H54 (cell line): Measurements from ENCODE around the gene ATF3.

ENCODE experiments used
- DNase-seq: peaks from one replicate; pipeline ENCODE4 v3.0.0; 2011; ENCODE audit warnings: low spot score, mixed read lengths; ENCODE audit not compliant: insufficient read length
- FAIRE-seq: peaks from 3 replicates; lab custom pipeline; 2011; peaks lifted over from hg19 to GRCh38; lab: Jason Lieb, UNC
- POLR2A ChIP-seq: IDR thresholded peaks from 2 replicates; pipeline ENCODE4 v1.6.1; 2011; ENCODE audit warnings: low read depth, mild to moderate bottlenecking, low read length

The ATF3 gene

DNA sequence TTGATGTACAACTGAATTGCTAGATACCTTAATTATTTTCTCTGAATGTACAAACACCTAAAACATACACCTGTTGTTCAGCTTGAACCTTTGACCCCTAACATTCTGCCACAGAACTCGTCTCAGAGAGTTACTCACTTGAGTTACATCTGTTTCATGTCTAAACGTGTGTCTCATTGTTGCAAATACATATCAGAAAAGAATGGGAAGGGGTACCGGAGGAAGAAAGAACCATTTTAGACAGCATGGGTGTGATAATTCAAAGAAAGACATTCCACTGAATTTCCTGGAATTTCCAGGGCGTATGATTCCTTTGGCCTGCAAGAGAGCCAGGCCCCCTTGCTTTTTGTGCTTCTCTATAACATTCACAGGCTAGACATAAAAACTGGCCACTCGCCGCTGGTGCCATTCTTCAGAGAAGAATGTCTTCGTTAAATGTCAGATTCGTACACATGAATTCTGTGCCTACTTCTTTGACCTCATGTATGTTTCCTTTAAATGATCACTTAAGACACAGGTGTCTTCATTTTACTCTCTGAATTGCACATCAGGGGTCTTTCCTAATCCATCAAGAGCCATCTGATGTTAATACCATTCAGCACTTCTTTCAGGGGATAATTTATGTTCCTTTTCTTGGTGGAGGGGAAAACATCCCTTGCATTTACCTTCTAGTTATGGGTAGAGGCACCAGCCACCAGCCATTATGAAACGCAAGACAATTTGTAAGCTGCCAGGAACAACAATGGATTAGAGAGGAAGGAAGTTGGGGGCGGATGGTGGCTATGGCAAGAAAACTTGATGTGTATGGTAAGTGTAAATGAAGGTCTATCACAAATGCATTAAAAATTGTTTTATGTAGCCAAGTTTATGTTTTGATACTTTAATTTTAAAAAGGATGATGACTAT, 12.7 kb downstream of the ATF3 start:
- no peak for DNase-seq
- no peak for FAIRE-seq
- TF ChIP-seq POLR2A = no peak

DNA sequence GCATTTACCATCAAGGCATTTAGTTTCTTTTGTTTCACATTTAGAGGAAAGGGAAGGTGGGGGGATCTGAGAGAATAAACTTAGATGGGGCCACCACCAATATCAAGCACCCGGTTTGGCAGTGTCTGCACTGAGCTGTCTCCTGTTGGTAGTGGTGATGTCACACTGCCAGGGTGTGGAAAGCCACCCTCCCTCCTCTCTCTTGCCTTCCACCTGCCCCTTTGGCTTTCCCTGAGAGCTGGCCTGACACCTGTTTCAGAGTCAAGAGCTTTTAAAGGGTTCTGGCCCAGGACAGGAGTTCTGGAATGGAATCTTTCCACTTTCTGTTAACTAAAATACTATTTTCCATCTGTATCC, 13.4 kb downstream of the ATF3 start:
- no peak for TF ChIP-seq POLR2A
- DNase-seq = no peak
- FAIRE-seq = no peak

- TF ChIP-seq POLR2A = no peak
- DNase-seq (no peak), FAIRE-seq (no peak)
Observed at GRCh38 chr1:212622467-212622866, 13.9 kb downstream of the ATF3 start.

DNA sequence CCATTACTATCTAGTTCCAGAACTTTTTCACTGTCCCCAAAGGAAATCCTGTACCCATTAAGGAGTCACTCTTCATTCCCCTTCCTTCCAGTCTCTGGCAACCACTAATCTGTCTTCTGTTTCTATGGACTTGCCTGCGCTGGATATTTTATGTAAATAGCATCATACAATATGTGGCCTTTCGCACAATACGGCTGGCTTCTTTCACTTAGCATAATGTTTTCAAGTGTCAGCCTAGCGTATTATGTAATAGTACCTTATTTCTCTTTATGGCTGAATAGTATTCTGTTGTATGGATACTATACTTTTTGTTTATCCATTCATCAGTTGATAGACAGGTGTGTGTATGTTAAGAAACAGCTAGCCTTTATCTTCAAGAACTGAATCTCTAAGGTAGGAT, 14.3 kb downstream of the ATF3 start:
- no peak for TF ChIP-seq POLR2A
- no peak for FAIRE-seq
- DNase-seq = no peak

GRCh38 chr1:212623603-212624002, 15.0 kb downstream of the ATF3 start:
- no peak for TF ChIP-seq POLR2A
- DNase-seq = no peak
- FAIRE-seq = no peak

DNA sequence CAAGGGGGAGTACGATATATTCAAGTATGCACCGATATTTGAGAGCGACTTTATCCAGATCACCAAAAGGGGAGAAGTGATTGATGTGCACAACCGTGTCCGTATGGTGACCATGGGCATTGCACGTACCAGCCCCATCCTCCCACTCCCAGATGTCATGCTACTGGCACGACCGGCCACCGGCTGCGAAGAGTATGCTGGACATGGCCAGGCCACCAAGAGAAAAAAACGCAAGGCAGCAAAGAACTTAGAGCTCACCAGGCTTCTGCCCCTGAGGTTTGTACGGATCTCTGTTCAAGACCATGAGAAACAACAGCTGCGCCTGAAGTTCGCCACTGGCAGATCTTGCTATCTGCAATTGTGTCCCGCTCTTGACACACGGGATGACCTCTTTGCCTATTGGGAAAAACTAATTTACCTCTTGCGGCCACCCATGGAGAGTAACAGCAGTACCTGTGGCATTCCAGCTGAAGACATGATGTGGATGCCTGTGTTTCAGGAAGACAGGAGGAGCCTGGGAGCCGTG, 16.5 kb downstream of the ATF3 start:
- no peak for FAIRE-seq
- TF ChIP-seq POLR2A = no peak
- no peak for DNase-seq

GRCh38 chr1:212625781-212626450, 17.4 kb downstream of the ATF3 start:
- no peak for TF ChIP-seq POLR2A

GRCh38 chr1:212628046-212628445, 19.5 kb downstream of the ATF3 start:
- no peak for FAIRE-seq
- TF ChIP-seq POLR2A = no peak
- no peak for DNase-seq

More at GRCh38 chr1:212625781-212626450, 17.4 kb downstream of the ATF3 start:
- DNase-seq (no peak), FAIRE-seq (no peak)

DNA sequence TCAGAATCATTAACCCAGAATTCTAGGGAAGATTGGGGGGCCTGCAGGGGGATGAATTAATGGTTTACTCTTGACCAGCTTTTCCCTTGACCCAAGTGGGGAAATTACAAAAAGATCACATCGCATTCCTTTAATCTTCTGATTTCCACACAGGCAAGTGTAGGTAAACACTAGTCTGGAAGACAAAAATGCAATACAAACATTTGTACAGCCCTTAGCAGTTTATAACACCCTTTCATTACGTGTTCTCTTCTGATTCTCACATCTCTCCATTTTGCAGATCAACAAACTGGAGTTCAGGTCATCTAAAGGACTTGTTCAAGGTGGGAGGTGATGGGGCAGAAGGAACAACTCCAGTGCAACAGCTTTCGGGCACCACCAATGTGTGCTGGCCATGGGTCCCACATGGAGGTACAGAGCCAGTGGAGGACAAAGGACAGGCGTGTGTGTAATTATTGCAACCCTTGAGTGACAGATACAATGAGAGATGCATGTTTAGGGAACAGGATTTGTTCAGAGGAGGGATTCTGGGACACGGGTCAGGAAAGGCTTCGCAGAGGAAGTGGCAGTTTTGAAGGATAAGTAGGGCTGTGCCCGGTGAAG, 20.4 kb downstream of the ATF3 start:
- no peak for DNase-seq
- no peak for FAIRE-seq
- TF ChIP-seq POLR2A = no peak

- no peak for TF ChIP-seq POLR2A
- FAIRE-seq (no peak), DNase-seq (no peak)
Observed at GRCh38 chr1:212629450-212630157, 21.0 kb downstream of the ATF3 start.

- no peak for TF ChIP-seq POLR2A
- FAIRE-seq (no peak), DNase-seq (peak; percentile 69)
Observed at GRCh38 chr1:212630158-212630900, 21.8 kb downstream of the ATF3 start.

- FAIRE-seq (no peak), DNase-seq (no peak)
- TF ChIP-seq POLR2A = no peak
Observed at GRCh38 chr1:212633161-212633560, 24.6 kb downstream of the ATF3 start.

GRCh38 chr1:212634252-212634651, 25.7 kb downstream of the ATF3 start:
- no peak for TF ChIP-seq POLR2A
- DNase-seq = no peak
- no peak for FAIRE-seq
